Umbilical cord (tissue), 2 donors: ENCODE measurements around the gene HTN3. TPM values are rescaled to one million over a fixed set of nuclear protein-coding genes. Genes with fewer than 3 reads are reported as not detected.
"Not testable (repeated sequence)": the region's sequence is repeated elsewhere in the genome, so short reads cannot be mapped to it uniquely, and the experiment has no call there.

Source experiments
- DNase-seq: peaks from one replicate; pipeline ENCODE4 v3.0.0-alpha.2; 2015; ENCODE audit warnings: low spot score
- total RNA-seq: library from RNA; depleted of rRNA; stranded (reverse); fragments of >200 nt; gene quantifications from one replicate; pipeline ENCODE4 v1.2.3, GENCODE V29; 2014; ENCODE audit warnings: low replicate concordance; ENCODE audit not compliant: insufficient read depth

HTN3 gene
- total RNA-seq = 4.8 TPM

- not testable (repeated sequence) for DNase-seq
Measured at GRCh38 chr4:70028159-70028558, at the start of gene HTN3. Gene HTN3 (plus strand): TSS chr4:70028459. CDS start chr4:70030741, 2,282 bp downstream.

- peak; percentile 68 for DNase-seq
Measured at GRCh38 chr4:69984030-69984443, 44.2 kb upstream of the HTN3 start.

DNA sequence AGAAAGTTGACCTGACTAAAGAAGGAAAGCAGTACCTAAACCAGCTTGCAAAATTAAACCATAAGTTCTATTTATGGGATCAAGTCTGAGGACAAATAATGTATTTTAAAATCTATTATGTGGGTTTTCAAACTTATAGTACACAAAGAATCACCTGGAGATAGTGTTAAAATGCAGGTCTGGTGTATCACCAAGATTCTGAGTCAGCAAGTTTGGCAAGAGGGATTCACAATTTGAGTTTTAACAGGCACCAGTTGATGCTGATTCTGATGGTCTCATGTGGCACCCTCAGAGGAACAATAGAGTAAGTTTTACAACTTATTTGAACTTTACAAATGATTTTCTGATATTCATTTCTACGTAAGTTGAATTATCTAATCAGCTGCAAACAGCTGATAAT is 41.6 kb upstream of the HTN3 start:
- DNase-seq = no peak

DNA sequence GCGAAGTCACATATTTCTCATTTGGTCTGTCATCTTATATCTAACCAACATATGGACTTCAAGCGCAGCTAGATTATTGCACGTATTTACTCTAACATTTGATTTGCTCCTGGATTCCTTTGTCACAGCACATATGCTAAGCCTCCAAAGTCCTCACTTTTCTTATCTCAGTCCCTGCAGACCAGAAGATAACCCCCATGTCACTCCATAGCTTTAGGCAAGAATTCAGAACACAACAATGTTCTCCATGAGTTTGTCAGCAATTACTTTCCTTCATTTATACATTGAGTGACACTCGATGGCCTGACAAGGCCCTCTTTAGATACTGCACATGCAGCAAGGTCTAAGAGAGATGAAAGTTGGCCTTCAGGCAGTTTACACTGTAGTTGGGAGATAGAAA is 37.2 kb upstream of the HTN3 start:
- no peak for DNase-seq

DNA sequence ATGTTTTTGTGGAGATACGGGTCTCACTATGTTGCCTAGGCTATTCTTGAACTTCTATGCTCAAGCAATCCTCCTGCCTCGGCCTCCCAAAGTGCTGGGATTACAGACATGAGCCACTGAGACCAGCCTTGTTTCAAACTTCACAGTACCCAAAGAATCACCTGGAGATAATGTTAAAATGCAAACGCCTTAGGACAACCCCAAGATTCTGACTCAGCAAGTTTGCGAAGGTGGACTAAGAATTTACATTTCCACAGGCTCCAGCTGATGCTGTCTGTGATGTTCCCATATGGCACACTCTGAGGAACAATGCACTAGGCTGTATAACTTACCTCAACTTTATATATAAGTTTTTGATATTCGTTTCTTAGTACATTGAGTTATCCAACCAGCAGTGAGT is 33.5 kb upstream of the HTN3 start:
- no peak for DNase-seq

DNA sequence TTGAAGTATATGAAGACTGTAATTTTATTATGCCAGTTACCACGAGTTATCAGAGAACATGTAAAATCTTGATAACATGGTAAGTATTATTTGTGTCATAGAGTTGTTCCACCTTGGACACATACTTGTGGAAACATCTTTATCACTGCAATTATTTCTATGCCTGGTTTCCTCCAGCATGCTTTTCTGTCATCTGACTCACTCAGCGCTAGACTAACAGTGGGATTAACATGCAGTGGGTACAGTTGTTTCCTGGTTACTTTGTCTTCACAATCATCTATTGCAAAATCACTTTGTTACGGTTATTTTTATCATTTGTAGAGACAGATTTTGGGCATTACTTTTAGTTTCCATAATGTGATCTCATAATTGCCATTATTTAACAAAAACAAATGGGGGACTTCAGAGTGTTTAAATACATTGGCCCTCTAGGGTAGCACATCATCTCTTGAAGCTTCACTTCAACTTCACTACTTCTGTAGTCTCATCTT is 32.7 kb upstream of the HTN3 start, which contains the start of gene STATH:
STATH (plus strand) TSS at position 441 of the 491 bp plus-strand sequence. CDS start 2,472 bp downstream, outside the sequence.
- DNase-seq = no peak

DNA sequence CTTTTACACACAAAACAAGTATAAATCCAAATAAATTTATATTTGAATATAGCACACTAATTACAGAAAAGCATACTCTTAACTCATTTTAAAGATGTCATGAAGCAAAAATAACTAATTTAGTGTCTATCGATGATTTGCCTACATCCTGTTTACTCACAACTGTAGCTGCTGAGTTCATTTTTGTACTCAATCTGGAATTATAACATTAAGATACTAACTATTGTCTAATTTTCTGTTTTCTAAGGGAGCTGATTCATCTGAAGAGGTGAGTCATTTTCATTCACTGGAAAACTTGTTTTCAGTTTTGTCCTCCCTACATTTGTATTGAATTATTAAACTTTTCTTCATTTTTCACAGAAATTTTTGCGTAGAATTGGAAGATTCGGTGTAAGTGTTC is 28.8 kb upstream of the HTN3 start:
- DNase-seq = no peak

- DNase-seq = no peak
Measured at GRCh38 chr4:70000711-70001110, 27.5 kb upstream of the HTN3 start.

GRCh38 chr4:70002507-70002906 is 25.8 kb upstream of the HTN3 start:
- DNase-seq = no peak

- DNase-seq = no peak
Measured at GRCh38 chr4:70008771-70009170, 19.5 kb upstream of the HTN3 start.

GRCh38 chr4:70019006-70019405 is 9.3 kb upstream of the HTN3 start:
- not testable (repeated sequence) for DNase-seq

- DNase-seq = no peak
Measured at GRCh38 chr4:70023218-70023617, 5.0 kb upstream of the HTN3 start.

DNA sequence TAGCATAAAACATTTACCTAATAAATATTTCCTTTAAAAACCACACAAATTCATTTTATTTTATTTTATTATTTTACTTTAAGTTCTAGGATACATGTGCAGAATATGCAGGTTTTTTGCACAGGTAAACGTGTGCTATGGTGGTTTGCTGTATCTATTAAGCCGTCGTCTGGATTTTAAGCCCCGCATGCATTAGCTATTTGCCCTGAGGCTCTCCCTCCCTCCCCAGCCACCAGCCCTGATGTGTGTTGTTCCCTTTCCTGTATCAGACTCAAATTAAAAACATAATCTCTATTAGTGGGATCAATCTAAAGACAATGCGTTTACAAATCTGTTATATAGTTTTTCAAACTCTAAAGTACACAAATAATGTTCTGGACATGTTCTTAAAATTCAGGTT is 1.2 kb upstream of the HTN3 start:
- DNase-seq = no peak

GRCh38 chr4:70037559-70037958 is 9.3 kb downstream of the HTN3 start:
- DNase-seq = not testable (repeated sequence)

- DNase-seq = not testable (repeated sequence)
Measured at GRCh38 chr4:70039928-70040327, 11.7 kb downstream of the HTN3 start.

GRCh38 chr4:70041652-70042286 is 13.5 kb downstream of the HTN3 start:
- peak; percentile 14 for DNase-seq

- not testable (repeated sequence) for DNase-seq
Measured at GRCh38 chr4:70050138-70050537, 21.9 kb downstream of the HTN3 start, which contains the start of gene HTN1. Gene HTN1 (plus strand): TSS chr4:70050438. CDS start chr4:70053077, 2,639 bp downstream.

GRCh38 chr4:70056534-70056933 is 28.3 kb downstream of the HTN3 start:
- DNase-seq = not testable (repeated sequence)

DNA sequence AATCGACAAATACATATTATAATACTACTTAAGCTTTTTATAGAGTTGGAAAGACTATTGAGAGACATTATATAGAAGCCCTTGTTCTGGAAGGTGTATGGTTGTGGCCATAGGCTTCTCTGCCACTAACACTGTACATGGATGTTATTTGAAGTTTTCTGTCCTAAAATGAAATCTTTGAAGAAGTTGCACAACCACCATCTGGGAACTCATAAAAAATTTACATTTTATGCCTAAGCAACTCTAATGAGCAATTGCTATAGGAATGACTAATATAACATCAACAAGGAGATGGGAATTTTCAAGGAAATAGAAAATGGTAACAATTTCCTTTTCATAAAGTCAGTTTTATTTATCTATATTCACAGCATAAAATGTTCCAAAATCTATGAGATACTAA is 29.4 kb downstream of the HTN3 start:
- DNase-seq = no peak

- DNase-seq = no peak
Measured at GRCh38 chr4:70059149-70059548, 30.9 kb downstream of the HTN3 start.

DNA sequence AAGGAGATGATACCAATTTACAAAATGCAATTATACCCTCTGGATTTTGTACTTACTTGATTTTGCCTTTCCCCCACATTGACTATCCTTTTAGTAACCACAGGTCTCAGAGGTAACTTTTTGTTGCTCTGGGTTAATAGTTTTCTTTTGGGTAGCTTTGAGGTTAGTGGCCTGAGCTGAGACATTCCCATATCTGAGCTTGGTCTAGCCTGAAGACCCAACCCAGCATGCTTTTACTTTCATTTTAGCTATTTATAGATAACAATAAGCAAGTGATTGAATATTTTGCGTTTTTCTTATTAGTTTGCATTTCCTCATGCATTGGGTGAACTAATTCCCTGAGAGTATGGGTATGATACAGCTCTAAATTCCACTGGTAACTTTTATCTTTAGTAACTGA is 33.7 kb downstream of the HTN3 start:
- no peak for DNase-seq

GRCh38 chr4:70080205-70080604 is 51.9 kb downstream of the HTN3 start:
- DNase-seq = no peak
